Naive thymus-derived CD4-positive, alpha-beta T cell (primary cell): ENCODE results near the gene EAPP. TPM values are rescaled to one million over a fixed set of nuclear protein-coding genes. Genes with fewer than 3 reads are reported as not detected.
"Not testable (repeated sequence)": the region's sequence is repeated elsewhere in the genome, so short reads cannot be mapped to it uniquely, and the experiment has no call there.

ENCODE experiments used
- ATAC-seq: fragments of 150-1000 bp; cut with Tn5 transposase; 2 replicates; pipeline ENCODE4 v1.10.0; 2021; ENCODE audit warnings: mild to moderate bottlenecking, moderate library complexity
- CTCF ChIA-PET: fragments of 350-600 bp; sonication (Branson Sonifier 250); formaldehyde crosslinking; loops from one replicate; lab custom pipeline; 2021; ENCODE audit warnings: antibody characterized with exemption; lab: Charles Lee
- POLR2A ChIA-PET: fragments of 350-600 bp; sonication (Branson Sonifier 250); formaldehyde crosslinking; loops from one replicate; lab custom pipeline; 2021; ENCODE audit warnings: antibody characterized with exemption, inconsistent platforms; lab: Charles Lee
- DNase-seq, 9 donors: peaks; one replicate each; pipeline versions ENCODE4 v3.0.0 to v3.0.0-alpha.2; 2020 to 2022; ENCODE audit warnings: mixed read lengths in 1 of 9
- H3K27ac ChIP-seq: one replicate; pipeline ENCODE4 v1.7.0; 2013; ENCODE audit warnings: mild to moderate bottlenecking, low read depth, low read length, moderate library complexity
- H3K27me3 ChIP-seq, 2 donors: one replicate each; pipeline ENCODE4 v1.7.0; 2013; ENCODE audit warnings: low read length in 2 of 2, mild to moderate bottlenecking in 2 of 2, moderate library complexity in 2 of 2; ENCODE audit not compliant: control insufficient read depth in 2 of 2, insufficient read depth in 2 of 2
- H3K36me3 ChIP-seq, 3 experiments: 1 replicate in 2 of 3; 2 replicates in 1 of 3; pipeline ENCODE4 v1.7.0; 2013; ENCODE audit warnings: low read length in 3 of 3, mild to moderate bottlenecking in 3 of 3, moderate library complexity in 1 of 3; ENCODE audit not compliant: insufficient read depth in 3 of 3, control insufficient read depth in 2 of 3
- H3K4me1 ChIP-seq, 2 donors: one replicate each; pipeline ENCODE4 v1.7.0; 2013; ENCODE audit warnings: low read length in 2 of 2, mild to moderate bottlenecking in 2 of 2, moderate library complexity in 1 of 2; ENCODE audit not compliant: control insufficient read depth in 2 of 2, insufficient read depth in 2 of 2
- H3K4me3 ChIP-seq: 2 replicates; pipeline ENCODE4 v1.7.0; 2013; ENCODE audit warnings: mild to moderate bottlenecking, low read length
- H3K9me3 ChIP-seq, 3 experiments: 1 replicate in 2 of 3; 2 replicates in 1 of 3; pipeline ENCODE4 v1.7.0; 2013; ENCODE audit warnings: low read length in 3 of 3; ENCODE audit not compliant: control insufficient read depth in 2 of 3
- H3K27ac Mint-ChIP-seq, 9 donors: one replicate each; pipeline ENCODE4 v1.8.0; 2020 to 2022; ENCODE audit warnings: mixed read lengths in 9 of 9, mild to moderate bottlenecking in 8 of 9, moderate library complexity in 5 of 9, inconsistent platforms in 2 of 9
- H3K27me3 Mint-ChIP-seq, 5 donors: one replicate each; pipeline ENCODE4 v1.8.0; 2021 to 2022; ENCODE audit warnings: mixed read lengths in 5 of 5, mild to moderate bottlenecking in 1 of 5
- H3K36me3 Mint-ChIP-seq, 5 donors: one replicate each; pipeline ENCODE4 v1.8.0; 2020 to 2022; ENCODE audit warnings: mixed read lengths in 5 of 5, mild to moderate bottlenecking in 3 of 5, inconsistent platforms in 1 of 5
- H3K4me1 Mint-ChIP-seq, 7 donors: one replicate each; pipeline ENCODE4 v1.8.0; 2020 to 2022; ENCODE audit warnings: mixed read lengths in 7 of 7, mild to moderate bottlenecking in 3 of 7, inconsistent platforms in 1 of 7
- H3K4me3 Mint-ChIP-seq, 10 donors: one replicate each; pipeline ENCODE4 v1.8.0; 2020 to 2022; ENCODE audit warnings: mild to moderate bottlenecking in 10 of 10, mixed read lengths in 10 of 10, moderate library complexity in 6 of 10, inconsistent platforms in 2 of 10
- H3K9me3 Mint-ChIP-seq, 11 donors: one replicate each; pipeline ENCODE4 v1.8.0; 2020 to 2022; ENCODE audit warnings: mixed read lengths in 11 of 11, mild to moderate bottlenecking in 4 of 11, inconsistent platforms in 1 of 11, moderate library complexity in 1 of 11
- intact Hi-C, 2 donors: fragments of 100-400 bp; cut with micrococcal nuclease; formaldehyde crosslinking; loops; one replicate each; pipeline ENCODE4 v1.15.1; 2023
- polyA plus RNA-seq, 2 donors: library from polyadenylated mRNA; unstranded; fragments of 300-500 nt; fragmentation: Illumina TruSeq; gene quantifications; one replicate each; pipeline ENCODE4 v1.2.3, GENCODE V29; 2021
- total RNA-seq, 6 experiments: library from RNA in 5 of 6; stranded (reverse) in 5 of 6; gene quantifications; 1 replicate in 5 of 6; 2 replicates in 1 of 6; pipeline ENCODE4 v1.2.3 and lab custom pipeline; 2021 to 2026

Gene EAPP
- total and polyA plus RNA-seq, 7 experiments from 2014 or later: 34.8 to 125 (median 65.4) TPM

GRCh38 chr14:34538871-34539406 lies 562 bp downstream of the EAPP start:
- Mint-ChIP-seq H3K36me3 (peaks cover 0 to 6% (median 4%) of the 10 kb centered on the region in 5 donors), H3K4me1 (peaks cover 5 to 48% (median 34%) of the 10 kb centered on the region in 7 donors), H3K9me3 (peaks cover 0 to 3% (median 0%) of the 10 kb centered on the region in 11 donors), H3K27me3 (no peaks in the 10 kb centered on the region), H3K27ac (peak overlapping the region; percentile 95 to 100 (median 99)), H3K4me3 (peak overlapping the region; percentile 95 to 99 (median 99))
- H3K27me3 ChIP-seq: no peaks in the 10 kb centered on the region
- no peaks in the 10 kb centered on the region for H3K9me3 ChIP-seq
- CTCF ChIA-PET: no interaction called here
- DNase-seq (no peak), ATAC-seq (peak; percentile 28)
- peaks cover 0 to 31% (median 10%) of the 10 kb centered on the region in 3 experiments for H3K36me3 ChIP-seq
- H3K4me1 ChIP-seq: peaks cover 18 to 24% of the 10 kb centered on the region in 2 donors
- intact Hi-C loops: loop anchor here (5.0 to 10.0 kb wide), 11 partner anchors 33 to 1268 kb away; partner anchors contain the start of genes PPP2R3C (in 2 of the 2), PRORP (in 2 of the 2), RALGAPA1 (in 2 of the 2) and SPTSSA (in 2 of the 2)
- peak overlapping the region; percentile 100 for H3K4me3 ChIP-seq
- POLR2A ChIA-PET: interaction anchor here (0.6 to 1.7 kb wide), 4 partner anchors 73 to 443 kb away, joined by 3 to 5 read pairs (median 4); partner anchors contain the start of gene SRP54
- peak overlapping the region; percentile 97 for H3K27ac ChIP-seq

GRCh38 chr14:34538096-34538495 lies 1.4 kb downstream of the EAPP start:
- Mint-ChIP-seq H3K36me3 (peaks cover 6 to 13% (median 10%) of the 10 kb centered on the region in 5 donors), H3K4me3 (peak overlapping the region; percentile 20 to 99 (median 99)), H3K27ac (peak overlapping the region in 7 of 9 donors; percentile 67 to 100 (median 99)), H3K4me1 (peaks cover 5 to 54% (median 40%) of the 10 kb centered on the region in 7 donors)
- H3K9me3 Mint-ChIP-seq, H3K9me3 ChIP-seq, ATAC-seq, CTCF ChIA-PET, H3K27me3 ChIP-seq, H3K27me3 Mint-ChIP-seq, DNase-seq: not testable (repeated sequence)
- Histone ChIP-seq H3K4me3 (peak overlapping the region; percentile 100), H3K4me1 (peaks cover 18 to 24% of the 10 kb centered on the region in 2 donors), H3K36me3 (peaks cover 6 to 39% (median 11%) of the 10 kb centered on the region in 3 experiments), H3K27ac (peak overlapping the region; percentile 97)
- POLR2A ChIA-PET: interaction anchor here (0.6 to 2.1 kb wide), 6 partner anchors 16 to 444 kb away, joined by 3 to 5 read pairs (median 4); partner anchors contain the start of genes BAZ1A and SRP54
- intact Hi-C loops: loop anchor here (5.0 to 10.0 kb wide), 11 partner anchors 34 to 1269 kb away; partner anchors contain the start of genes PPP2R3C (in 2 of the 2), PRORP (in 2 of the 2), RALGAPA1 (in 2 of the 2) and SPTSSA (in 2 of the 2)

GRCh38 chr14:34537677-34538009 lies 1.9 kb downstream of the EAPP start:
- Mint-ChIP-seq H3K36me3 (peaks cover 6 to 13% (median 10%) of the 10 kb centered on the region in 5 donors), H3K4me1 (peaks cover 5 to 54% (median 40%) of the 10 kb centered on the region in 7 donors), H3K27me3 (no peaks in the 10 kb centered on the region), H3K27ac (peak overlapping the region in 5 of 9 donors; percentile 8 to 100 (median 80)), H3K4me3 (peak overlapping the region; percentile 12 to 99 (median 69)), H3K9me3 (peaks cover 0 to 3% (median 0%) of the 10 kb centered on the region in 11 donors)
- Histone ChIP-seq H3K9me3 (no peaks in the 10 kb centered on the region), H3K36me3 (peaks cover 6 to 43% (median 11%) of the 10 kb centered on the region in 3 experiments), H3K27me3 (no peaks in the 10 kb centered on the region), H3K4me1 (peaks cover 18 to 24% of the 10 kb centered on the region in 2 donors), H3K27ac (peak overlapping the region; percentile 97), H3K4me3 (no peak overlapping the region)
- ChIA-PET CTCF (no interaction called here), POLR2A (interaction anchor here (0.6 to 2.1 kb wide), 6 partner anchors 14 to 445 kb away, joined by 4 to 5 read pairs (median 4); partner anchors contain the start of genes BAZ1A and SRP54)
- no peak for DNase-seq
- no peak for ATAC-seq
- intact Hi-C loops: loop anchor here (5.0 to 10.0 kb wide), 11 partner anchors 35 to 1270 kb away; partner anchors contain the start of genes PPP2R3C (in 2 of the 2), PRORP (in 2 of the 2), RALGAPA1 (in 2 of the 2) and SPTSSA (in 2 of the 2)

- peak overlapping the region; percentile 97 for H3K27ac ChIP-seq
These were observed 2.4 kb downstream of the EAPP start for GRCh38 chr14:34536951-34537676.

GRCh38 chr14:34527591-34527990 lies 11.9 kb downstream of the EAPP start:
- Histone ChIP-seq H3K27ac (no peak overlapping the region), H3K9me3 (no peaks in the 10 kb centered on the region), H3K4me1 (no peaks in the 10 kb centered on the region), H3K36me3 (peaks cover 25 to 90% (median 35%) of the 10 kb centered on the region in 3 experiments), H3K4me3 (no peak overlapping the region), H3K27me3 (no peaks in the 10 kb centered on the region)
- POLR2A ChIA-PET: no interaction called here
- no peak overlapping the region for H3K4me3 Mint-ChIP-seq
- no peak for ATAC-seq
- H3K9me3 Mint-ChIP-seq: no peaks in the 10 kb centered on the region
- no peaks in the 10 kb centered on the region for H3K27me3 Mint-ChIP-seq
- intact Hi-C loops: no loop called here
- H3K4me1 Mint-ChIP-seq: peaks cover 0 to 7% (median 0%) of the 10 kb centered on the region in 7 donors
- no peak for DNase-seq
- H3K36me3 Mint-ChIP-seq: peaks cover 9 to 26% (median 23%) of the 10 kb centered on the region in 5 donors
- H3K27ac Mint-ChIP-seq: peak overlapping the region in 2 of 9 donors; percentile 29 to 36
- CTCF ChIA-PET: no interaction called here

More at GRCh38 chr14:34536951-34537676, 2.4 kb downstream of the EAPP start:
- no peaks in the 10 kb centered on the region for H3K9me3 ChIP-seq
- no peaks in the 10 kb centered on the region for H3K27me3 ChIP-seq
- ChIA-PET CTCF (no interaction called here), POLR2A (interaction anchor here (0.6 to 2.1 kb wide), 5 partner anchors 13 to 338 kb away, joined by 3 to 5 read pairs (median 4); partner anchors contain the start of gene BAZ1A)
- H3K9me3 Mint-ChIP-seq: peaks cover 0 to 3% (median 0%) of the 10 kb centered on the region in 11 donors
- H3K36me3 ChIP-seq: peaks cover 6 to 48% (median 14%) of the 10 kb centered on the region in 3 experiments
- no peak overlapping the region for H3K4me3 ChIP-seq
- ATAC-seq: no peak
- intact Hi-C loops: loop anchor here (5.0 to 10.0 kb wide), 11 partner anchors 35 to 1270 kb away; partner anchors contain the start of genes PPP2R3C (in 2 of the 2), PRORP (in 2 of the 2), RALGAPA1 (in 2 of the 2) and SPTSSA (in 2 of the 2)
- peaks cover 18 to 24% of the 10 kb centered on the region in 2 donors for H3K4me1 ChIP-seq
- H3K4me1 Mint-ChIP-seq: peaks cover 5 to 54% (median 40%) of the 10 kb centered on the region in 7 donors
- peak overlapping the region; percentile 12 to 99 (median 54) for H3K4me3 Mint-ChIP-seq
- H3K36me3 Mint-ChIP-seq: peaks cover 6 to 13% (median 10%) of the 10 kb centered on the region in 5 donors
- no peaks in the 10 kb centered on the region for H3K27me3 Mint-ChIP-seq
- no peak for DNase-seq
- peak overlapping the region in 4 of 9 donors; percentile 21 to 100 (median 88) for H3K27ac Mint-ChIP-seq

- ATAC-seq, H3K4me1 Mint-ChIP-seq: not testable (repeated sequence)
- peaks cover 17 to 46% (median 43%) of the 10 kb centered on the region in 5 donors for H3K36me3 Mint-ChIP-seq
These were observed 15.3 kb downstream of the EAPP start for GRCh38 chr14:34524216-34524615.

More at GRCh38 chr14:34524216-34524615, 15.3 kb downstream of the EAPP start:
- H3K4me1 ChIP-seq, H3K27me3 Mint-ChIP-seq, DNase-seq, H3K4me3 ChIP-seq, CTCF ChIA-PET, H3K27me3 ChIP-seq, intact Hi-C loops, H3K27ac ChIP-seq, H3K4me3 Mint-ChIP-seq, H3K9me3 Mint-ChIP-seq, H3K9me3 ChIP-seq: not testable (repeated sequence)
- peaks cover 31 to 94% (median 47%) of the 10 kb centered on the region in 3 experiments for H3K36me3 ChIP-seq
- POLR2A ChIA-PET: interaction anchor here (0.9 to 1.1 kb wide), 2 partner anchors 13 to 61 kb away, joined by 3 to 5 read pairs; no protein-coding TSS in a partner anchor
- peak overlapping the region in 1 of 9 donors; percentile 10 for H3K27ac Mint-ChIP-seq
